HPDE6-E6E7 (cell line): ENCODE data around the gene ARID3A.
"Not testable (repeated sequence)": the region's sequence is repeated elsewhere in the genome, so short reads cannot be mapped to it uniquely, and the experiment has no call there.

ENCODE experiments used
- DNase-seq: peaks from one replicate; pipeline ENCODE4 v3.0.0; 2011; ENCODE audit warnings: missing footprints; ENCODE audit errors: extremely low spot score

ARID3A gene

DNA sequence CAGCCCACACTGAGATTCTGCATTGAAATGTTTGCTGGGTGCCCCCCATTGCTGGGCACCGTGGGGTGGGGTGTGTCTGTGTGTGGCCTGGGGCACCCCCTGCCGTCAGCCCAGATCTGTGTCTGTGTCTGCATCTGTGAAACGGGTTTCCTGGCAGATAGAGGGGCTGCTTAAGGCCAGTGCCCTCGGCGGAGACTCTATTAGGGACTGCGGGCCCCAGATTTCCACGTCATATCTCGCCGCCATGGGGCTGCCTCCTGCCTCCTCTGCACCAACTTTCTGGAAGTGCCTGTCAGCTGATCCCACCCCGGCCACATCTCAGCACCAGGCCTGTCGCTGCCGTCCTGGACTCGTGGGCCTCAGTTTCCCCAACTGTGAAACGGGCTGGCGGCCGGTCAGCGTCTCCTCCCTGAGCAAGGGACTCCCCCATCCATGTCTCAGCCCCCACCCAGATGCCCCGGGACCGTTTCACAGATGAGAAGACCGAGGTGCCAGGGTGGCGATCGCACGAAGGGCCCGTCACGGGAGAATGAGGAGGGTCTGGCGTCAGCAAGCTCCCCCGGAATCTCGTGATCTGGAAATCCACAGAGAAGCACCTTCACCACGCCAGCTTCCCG is 21.4 kb downstream of the ARID3A start:
- no peak for DNase-seq

DNA sequence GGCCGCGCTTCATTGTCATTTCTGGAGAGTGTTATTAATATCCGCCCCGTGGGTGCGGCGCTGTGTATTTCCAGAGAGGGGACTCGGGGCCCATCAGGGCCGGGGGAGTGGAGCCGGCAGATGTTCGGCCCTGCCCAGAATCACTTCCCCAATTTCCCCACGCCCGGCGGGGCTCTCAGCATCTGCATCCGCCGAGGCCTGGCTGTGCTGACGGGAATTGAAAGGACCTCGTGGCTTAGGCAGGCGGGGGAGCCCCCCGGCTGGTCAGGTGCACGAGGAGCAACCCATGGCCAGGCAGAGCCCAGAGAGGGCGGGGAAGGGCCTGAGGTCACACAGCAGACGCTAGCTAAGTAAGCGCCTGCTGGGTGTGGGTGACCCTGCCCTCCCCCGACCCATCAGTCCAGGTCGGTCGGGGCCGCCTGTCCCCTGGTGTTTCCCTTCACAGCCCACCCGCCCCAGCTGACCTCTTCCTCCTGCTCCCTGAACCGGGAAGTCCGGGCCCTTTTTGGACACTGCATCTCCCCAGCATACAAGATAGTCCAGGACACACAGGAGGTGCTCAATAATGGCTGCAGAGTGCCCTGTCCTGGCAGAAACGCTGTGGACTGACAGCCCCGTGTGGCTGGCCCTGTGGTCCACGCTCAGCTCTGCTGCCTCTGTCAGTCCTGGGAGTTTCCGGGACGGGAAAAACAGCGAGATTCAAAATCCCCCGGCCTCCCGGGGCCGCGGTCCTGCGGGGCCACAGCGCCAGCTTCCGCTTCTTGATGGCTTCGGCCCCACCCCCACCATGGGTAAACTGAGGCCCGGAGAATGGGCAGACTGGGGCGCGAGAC is 22.1 kb downstream of the ARID3A start:
- DNase-seq = no peak

DNA sequence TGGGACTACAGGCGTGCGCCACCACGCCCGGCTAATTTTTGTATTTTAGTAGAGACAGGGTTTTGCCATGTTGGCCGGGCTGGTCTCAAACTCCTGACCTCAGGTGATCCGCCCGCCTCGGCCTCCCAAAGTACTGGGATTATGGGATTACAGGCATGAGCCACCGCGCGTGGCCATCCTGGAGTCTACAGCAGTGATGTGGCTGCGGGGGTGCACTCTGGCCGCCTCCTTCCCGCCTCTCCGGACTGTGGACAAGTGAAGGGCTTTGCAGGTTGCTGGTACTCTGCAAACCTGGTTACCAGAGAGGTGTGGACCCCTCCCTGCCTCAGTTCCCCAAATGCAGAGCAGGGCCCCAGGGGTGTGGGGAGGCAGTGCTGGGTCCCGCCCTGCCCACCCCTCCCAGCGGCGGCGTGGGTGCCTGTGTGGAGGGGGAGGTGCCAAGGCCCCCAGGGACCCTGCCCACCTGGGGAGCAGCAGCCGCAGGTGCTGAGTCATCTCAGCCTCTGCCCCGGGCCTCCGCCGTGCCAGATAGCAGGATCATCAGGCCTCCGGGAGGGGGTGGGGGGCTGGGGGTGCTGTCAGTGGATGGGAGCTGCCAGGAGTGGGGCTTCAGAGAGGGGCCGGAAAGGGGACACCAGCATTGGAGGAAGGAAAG is 23.1 kb downstream of the ARID3A start:
- no peak for DNase-seq

DNA sequence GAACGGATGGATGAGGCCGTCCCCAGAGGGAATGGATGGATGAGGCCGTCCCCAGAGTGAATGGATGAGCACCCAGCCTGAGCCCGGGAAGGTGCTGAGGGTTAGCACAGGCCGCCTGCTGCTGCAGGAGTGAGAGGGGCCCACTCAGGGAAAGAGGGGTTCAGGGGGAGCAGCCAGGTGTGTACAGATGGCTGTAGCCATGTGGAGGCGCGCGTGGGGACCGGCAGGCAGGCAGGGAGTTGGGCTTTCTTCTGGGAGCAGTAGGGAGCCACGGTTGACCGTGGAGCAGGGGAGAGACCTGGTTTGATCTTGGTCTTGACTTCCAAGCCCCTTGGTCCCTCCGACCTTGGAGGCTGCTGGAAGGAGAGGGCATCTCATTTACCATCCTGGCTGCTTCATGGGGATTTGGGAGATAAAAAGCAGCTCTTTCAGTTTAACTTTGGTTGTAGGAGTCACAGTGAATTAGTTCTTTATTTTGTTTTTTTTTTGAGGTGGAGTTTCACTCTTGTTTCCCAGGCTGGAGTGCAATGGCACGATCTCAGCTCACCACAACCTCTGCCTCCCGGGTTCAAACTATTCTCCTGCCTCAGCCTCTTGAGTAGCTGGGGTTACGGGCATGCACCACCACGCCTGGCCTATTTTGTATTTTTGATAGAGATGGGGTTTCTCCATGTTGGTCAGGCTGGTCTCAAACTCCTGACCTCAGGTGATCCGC is 24.7 kb downstream of the ARID3A start:
- DNase-seq = no peak

DNA sequence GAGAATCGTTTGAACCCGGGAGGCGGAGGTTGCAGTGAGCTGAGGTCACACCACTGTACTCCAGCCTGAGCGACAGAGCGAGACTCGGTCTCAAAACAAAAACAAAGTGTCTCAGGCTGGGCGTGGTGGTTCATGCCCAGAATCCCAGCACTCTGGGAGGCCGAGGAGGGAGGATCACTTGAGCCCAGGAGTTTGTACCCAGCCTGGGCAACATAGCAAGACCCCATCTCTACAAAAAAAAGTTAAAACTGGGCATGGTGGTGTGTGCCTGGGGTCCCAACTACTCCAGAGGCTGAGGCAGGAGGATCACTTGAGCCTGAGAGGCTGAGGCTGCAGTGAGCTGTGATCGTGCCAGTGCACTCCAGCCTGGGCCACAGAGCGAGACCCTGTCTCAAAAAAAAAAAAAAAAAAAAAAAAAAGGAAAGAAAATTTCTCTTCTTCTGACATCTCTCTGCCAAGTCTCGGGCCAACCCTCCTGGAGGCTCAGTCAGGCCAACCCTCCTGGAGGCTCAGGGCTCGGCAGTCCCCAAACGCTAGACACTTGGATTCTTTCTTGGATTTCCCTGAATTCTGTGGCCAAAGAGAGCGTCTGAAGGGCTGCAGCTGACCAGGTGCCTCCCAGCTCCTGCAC is 26.3 kb downstream of the ARID3A start:
- DNase-seq = no peak

DNA sequence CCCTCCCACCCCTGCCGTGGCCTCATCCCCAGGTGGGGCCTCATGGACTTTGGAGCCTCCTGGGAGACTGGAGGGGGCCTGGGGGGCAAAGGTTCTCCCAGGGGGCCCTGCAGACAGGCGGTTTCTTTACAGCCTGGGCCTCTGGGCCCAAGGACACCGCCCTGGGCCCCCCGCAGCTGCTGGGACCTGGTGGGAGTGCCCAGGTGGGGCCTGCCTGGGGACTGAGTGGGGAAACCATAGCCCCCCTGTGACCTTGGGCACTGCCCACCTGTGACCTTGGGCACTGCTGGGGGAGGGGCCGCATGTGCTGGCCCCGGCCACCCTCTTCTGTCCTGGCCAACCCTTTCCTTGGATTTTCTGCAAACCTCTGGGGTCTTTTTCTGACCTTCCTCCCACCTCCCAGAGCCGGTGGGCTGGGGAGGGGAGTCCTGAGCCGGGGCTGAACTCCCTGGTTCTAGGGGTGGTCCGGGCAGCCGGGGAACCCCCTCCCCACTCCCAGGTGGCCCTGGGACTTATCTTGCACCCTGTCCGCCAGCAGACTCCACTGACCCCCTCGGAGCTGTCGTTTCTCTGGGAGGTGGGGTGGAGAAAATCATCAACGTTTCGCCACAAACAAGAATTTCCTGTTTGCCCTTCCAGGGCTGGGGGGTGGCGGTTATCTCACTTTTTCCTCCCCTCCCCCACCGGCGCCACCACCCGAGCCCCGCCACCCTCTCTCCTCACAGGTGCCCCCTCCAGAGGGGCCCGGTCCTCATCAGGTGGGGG is 27.0 kb downstream of the ARID3A start:
- peak; percentile 77 for DNase-seq

DNA sequence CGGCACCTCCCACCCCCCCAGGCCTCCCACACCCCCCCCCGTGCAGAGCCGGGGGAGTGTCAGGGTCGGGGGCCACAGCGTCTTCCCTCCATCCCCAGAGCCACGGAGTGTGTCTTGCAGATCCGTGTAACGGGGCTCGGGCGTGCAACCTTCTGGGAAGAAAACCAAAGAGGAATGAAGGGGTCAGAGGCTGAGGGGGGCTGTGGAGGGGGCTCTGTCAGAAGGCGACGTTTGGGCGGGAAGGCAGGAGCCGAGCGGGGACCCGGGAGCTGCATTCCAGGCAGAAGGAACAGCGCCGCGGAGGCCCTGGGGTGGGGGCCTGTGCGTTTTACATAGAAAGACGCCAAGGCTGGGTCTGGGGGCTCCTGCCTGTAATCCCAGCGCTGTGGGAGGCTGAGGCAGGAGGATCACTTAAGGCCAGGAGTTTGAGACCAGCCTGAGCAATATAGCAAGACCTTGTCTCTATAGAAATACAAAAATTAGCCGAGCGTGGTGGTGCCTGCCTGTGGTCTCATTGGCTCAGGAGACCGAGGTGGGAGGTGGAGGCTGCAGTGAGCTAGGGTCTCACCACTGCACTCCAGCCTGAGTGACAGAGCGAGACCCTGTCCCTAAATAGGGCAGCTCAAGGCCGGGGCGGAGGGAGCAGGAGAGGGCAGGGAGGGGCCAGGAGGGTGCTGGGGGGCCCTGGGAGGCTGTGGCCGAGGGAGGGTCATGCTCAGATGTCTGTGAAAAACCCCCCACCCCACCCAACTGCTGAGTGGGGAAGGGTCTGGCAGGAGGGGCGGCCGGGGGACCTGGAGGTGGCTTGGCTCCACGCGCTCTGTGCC is 27.8 kb downstream of the ARID3A start:
- DNase-seq = no peak

DNA sequence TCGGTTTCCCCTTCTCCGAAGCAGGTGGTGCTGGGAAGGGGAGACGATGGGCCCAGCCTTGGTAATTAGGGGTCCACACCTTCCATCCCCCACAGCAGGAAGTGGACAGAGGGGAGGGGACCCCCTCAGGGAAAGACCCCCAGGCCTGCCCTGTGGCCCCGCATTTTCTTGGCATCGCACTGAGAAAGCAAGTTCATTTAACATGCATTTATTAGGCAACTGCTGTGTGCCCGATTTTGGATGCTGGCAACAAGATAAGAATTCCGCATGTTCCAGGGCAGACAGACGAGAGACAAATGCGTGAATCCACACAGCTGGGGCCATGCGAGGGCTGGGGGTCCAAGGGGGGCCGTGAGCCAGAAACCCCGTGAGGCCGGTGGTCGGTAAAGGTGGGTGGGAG is 28.4 kb downstream of the ARID3A start:
- DNase-seq = no peak

DNA sequence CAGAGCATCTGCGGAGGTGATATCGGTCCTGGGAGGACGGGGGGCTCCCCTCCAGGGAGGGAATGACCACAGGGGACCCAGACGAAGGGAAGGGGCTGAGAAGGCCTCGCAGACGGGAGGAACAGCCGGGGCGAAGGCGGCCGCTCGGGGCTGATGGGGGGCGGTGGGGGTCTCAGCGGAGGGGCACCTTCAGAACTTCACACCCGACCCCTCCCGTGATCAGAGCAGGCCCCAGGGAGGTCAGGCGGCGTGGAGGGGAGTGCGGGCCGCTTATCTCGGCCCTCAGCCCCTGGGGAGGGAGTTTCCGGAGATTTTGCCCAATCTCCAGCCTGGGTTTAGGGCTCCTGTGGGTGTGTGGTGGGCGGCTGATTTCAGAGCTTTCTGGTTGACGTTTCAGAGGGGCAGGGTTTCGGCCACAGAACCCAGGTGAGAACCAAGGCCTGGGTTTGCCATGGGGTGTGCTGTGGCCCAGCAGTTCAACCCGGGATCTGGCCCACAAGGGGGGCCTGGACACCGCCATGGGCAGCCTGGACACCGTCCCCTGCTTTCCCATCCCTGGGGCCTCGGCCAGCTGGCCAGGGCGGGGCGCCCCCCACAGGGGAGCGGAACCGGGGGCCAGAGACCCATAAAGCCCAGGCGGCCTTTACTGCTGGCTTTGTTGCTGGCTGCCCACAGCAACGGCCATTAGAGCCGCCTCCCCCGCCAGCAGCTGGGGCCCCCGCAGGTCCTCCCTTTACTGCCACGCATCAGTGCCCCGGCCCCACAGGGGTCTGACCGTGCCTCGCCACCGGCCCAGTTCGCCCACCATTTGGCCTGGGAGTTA is 29.0 kb downstream of the ARID3A start:
- DNase-seq = no peak

DNA sequence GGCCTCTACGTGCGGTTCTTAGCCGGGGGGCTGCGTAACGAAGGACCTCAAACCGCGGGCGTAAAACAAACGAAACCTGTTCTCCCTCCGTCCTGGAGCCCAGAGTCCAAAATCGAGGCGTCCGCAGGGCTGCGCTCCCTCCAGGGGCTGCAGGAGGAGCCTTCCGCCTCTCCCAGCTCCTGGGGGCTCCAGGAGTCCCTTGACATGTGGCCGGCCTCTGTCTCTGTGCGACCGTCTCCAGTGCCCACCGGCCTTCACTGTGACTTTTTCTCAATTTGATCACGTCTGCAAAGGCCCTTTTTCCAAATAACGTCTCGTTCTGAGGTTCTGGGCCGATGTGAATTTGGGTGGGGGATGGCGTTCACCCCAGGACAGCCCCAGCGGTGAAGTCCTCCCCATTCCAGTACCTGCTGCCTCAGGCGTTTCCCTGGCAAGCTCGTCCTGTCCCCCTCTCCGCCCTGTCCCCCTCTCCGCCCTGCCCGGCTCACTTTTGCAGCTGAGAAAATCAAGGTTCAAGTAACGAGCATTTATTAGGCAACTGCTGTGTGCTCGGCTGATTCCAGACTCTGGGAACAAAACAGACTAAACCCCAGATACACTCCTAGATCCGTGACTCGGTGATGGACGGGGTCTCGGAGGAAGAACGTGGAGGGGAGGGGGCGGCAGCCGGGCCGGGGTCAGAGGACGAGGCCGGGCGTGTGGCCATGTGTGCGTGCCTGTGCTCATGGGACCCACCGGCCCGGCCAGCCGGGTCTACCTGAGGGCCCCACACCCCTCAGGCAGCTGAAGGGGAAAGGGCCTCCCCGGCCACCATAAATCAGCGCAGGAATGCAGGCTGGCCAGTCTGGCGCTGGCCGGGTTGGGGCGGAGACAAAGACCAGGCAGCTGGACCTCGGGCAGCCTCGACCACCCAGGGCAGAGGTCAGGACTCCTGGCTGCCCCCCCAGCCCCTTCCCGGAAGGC is 30.2 kb downstream of the ARID3A start:
- no peak for DNase-seq

DNA sequence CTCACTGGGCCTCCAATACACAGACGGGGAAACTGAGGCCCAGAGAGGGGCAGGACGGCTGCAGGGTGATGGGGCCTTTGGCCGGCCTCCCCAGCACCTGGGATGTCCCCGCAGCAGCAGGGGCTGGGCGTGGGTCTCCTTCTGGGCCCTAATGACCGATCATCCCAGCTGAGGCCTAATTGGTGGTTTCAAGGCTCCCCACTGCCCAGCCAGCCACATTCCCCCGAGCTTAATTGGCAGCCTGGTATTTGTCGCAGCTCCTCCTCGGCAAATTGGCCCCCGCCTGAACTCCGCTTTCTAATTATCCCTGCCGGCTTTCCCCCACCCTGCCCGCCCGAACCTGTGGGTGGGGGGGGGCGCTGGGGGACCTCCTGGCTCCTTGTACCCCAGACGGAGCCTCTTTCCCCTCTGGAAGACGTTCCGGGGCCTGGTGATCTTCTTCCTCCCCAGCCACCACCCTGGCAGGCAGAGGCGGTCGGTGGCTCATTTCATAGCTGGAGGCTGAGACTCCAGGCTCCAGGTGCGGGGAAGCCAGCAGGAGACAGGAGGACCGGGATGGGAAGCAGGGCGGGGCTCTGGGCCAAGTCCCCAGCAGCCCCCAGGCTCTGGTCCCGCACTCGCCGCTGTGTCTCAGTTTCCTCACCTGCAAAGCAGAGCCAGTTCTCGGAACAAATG is 31.1 kb downstream of the ARID3A start:
- no peak for DNase-seq

DNA sequence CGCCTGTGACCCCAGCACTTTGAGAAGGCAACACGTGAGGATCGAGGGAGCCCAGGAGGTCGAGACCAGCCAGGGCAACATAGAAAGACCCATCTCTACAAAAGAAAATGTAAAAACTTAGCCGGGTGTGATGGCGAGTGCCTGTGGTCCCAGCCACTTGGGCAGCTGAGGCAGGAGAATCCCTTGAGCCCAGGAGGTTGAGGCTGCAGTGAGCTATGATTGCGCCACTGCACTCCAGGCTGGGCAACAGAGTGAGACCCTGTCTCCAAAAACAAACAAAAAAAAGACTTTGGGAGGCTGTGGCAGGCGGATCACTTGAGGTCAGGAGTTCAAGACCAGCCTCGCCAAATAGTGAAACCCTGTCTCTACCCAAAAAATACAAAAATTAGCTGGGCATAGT is 31.7 kb downstream of the ARID3A start:
- not testable (repeated sequence) for DNase-seq

DNA sequence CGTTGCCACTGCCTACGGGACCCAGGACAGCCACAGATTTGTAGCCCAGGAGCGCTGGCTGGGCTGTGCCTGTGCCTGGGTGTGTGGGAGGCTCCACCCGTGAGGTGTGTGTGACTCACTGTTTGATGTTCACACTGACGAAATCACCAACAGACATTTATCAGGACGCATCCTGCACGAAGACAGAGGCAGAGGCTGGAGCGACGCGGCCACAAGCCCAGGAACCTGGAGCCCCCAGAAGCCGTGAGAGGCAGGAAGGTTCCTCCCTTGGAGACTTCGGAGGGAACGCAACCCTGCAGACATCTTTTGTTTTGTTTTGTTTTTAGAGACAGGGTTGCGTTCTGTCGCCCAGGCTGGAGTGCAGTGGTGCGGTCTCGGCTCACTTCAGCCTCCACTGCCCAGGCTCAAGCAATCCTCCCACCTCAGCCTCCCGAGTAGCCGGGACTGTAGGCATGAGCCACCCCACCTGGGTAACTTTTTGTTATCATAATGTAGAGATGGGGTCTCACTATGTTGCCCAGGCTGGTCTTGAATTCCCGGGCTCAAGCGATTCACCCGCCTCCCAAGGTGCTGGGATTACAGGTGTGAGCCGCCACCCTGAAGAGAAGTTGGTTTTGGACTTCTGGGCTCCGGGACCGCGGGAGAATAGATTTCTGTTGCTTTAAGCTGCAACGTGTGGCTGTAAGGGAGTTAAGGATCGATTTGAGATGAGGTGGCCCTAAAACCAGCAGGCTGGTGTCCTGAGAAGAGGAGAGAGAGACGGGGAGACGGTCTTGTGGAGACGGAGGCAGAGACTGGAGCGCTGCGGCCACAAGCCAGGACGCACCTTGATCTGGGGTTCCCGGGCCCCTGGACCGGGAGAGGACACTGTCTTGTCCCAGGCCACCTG is 33.4 kb downstream of the ARID3A start:
- peak; percentile 57 for DNase-seq

DNA sequence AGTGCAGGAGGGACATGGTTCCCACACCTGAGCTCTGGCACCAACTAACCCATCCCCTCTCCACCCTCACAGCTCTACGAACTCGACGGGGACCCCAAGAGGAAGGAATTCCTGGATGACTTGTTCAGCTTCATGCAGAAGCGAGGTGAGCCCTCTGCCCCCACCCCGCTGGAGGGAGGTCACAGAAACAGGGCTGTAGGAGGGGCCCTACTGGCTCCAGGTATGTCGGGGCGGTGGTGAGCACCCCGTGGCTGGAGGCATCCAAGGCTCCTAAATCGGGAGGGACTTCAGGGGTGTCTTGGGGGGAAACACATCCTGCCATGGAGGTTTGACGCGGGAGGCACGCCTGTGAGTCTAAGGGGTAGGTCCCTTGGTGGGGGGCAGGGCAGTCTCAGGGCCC is 34.2 kb downstream of the ARID3A start:
- DNase-seq = no peak

DNA sequence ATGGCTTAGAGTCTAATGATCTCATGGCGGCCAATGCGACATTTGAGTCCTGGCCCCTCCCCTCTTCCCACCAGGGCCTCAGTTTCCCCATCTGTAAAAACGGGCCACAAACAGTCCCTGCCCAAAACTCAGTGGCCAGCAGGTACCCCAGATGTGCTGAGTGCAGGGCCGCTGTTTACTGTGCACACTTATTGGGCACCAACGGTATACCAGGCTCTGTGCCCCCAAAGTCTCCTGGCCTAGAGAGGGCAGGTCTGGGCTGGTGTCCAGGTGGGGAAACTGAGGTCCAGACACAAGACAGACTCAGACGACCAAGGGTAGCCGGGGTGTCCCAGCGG is 34.7 kb downstream of the ARID3A start:
- no peak for DNase-seq

DNA sequence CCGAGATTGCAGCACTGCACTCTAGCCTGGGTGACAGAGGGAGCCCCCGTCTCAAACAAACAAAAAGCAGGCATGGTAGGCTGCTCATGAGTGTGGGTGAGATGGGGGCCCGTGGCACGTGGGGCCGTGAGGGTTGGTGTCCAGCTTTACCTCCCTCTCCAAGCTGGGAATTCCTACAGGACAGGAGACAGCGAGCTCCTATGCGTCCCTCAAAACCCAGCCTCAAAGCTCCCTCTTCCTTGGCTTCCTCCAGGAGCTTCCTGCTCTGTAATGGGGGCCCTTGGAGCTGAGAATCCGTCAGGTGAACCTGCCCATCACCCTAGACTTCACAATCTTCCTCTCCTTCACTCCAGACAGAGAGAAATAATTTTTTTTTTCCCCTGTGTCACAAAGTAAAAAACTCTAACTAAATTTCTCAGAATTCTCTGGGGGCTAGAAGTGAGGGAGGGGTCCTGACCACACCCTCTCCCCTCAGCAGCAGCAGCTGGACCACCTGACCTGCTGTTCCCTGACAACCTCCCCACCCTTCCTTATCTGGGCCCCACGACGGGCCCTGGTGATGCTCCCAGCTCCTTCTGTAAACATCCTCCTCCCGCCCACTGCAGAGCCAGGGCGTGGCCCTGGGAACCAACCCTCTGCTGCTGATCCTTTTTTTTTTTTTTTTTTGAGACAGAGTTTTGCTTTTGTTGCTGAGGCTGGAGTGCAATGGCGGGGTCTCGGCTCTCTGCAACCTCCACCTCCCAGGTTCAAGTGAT is 36.2 kb downstream of the ARID3A start:
- DNase-seq = no peak
